ENCODE data around the gene TACR1.

The TACR1 gene

GRCh38 chr2:75195076-75195691, 4.1 kb downstream of the TACR1 start:
- Histone ChIP-seq H3K36me3 (ENCODE audit: control insufficient read depth in 2 of 2, insufficient read depth in 2 of 2, low read length in 2 of 2) (no peaks in the 10 kb centered on the region), H3K27ac (ENCODE audit: low read depth in 2 of 2, low read length in 2 of 2) (no peak overlapping the region), H3K4me1 (ENCODE audit: control insufficient read depth in 2 of 2, insufficient read depth in 2 of 2, low read length in 2 of 2) (peaks cover 3 to 10% of the 10 kb centered on the region in 2 donors), H3K4me3 (ENCODE audit: low read length in 2 of 2) (no peak overlapping the region), H3K27me3 (ENCODE audit: control insufficient read depth in 2 of 2, insufficient read depth in 2 of 2, low read length in 2 of 2) (peaks cover 17 to 30% of the 10 kb centered on the region in 2 donors), H3K9ac (ENCODE audit: low read depth in 1 of 2, low read length in 2 of 2) (no peak overlapping the region), H3K9me3 (ENCODE audit: control insufficient read depth in 2 of 2, low read length in 2 of 2) (no peaks in the 10 kb centered on the region)

DNA sequence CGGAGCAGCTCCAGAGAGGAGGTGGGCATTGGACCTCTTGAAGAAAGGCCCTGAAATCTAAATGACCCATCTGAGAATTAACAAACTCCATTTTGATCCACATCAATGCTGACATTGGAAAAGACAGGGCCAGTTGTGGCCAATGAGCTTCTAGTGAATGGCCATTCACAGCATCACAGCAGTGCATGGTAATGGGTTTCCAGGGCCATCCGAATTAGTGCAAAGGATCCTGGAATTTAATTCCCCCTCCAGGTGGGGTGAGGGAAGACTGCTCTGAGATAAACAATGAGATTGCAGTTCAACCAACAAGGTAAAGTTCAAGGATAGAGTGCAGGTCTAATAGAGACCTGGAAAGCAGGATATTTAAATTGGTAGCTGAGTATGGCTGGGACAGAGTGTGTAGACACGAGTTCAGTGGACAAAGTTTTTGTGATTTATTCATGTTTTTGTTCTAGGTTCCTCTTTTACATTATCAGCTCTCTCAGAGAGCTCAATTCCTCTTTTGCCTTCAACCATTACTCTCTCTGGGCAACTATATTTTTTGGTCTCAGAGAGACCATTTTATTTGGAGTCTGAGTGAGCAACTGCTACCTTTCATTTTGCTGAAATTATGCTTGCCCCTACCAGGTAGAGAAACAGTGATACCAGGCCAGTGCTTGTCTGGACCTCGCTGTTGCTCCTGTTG, 5.0 kb downstream of the TACR1 start:
- no peaks in the 10 kb centered on the region for H3K9me3 ChIP-seq (ENCODE audit: control insufficient read depth in 2 of 2, low read length in 2 of 2)
- H3K27ac ChIP-seq (ENCODE audit: low read depth in 2 of 2, low read length in 2 of 2): no peak overlapping the region
- peaks cover 0 to 4% of the 10 kb centered on the region in 2 donors for H3K4me1 ChIP-seq (ENCODE audit: control insufficient read depth in 2 of 2, insufficient read depth in 2 of 2, low read length in 2 of 2)
- no peak overlapping the region for H3K4me3 ChIP-seq (ENCODE audit: low read length in 2 of 2)
- no peak overlapping the region for H3K9ac ChIP-seq (ENCODE audit: low read depth in 1 of 2, low read length in 2 of 2)
- H3K27me3 ChIP-seq (ENCODE audit: control insufficient read depth in 2 of 2, insufficient read depth in 2 of 2, low read length in 2 of 2): peaks cover 14 to 22% of the 10 kb centered on the region in 2 donors
- H3K36me3 ChIP-seq (ENCODE audit: control insufficient read depth in 2 of 2, insufficient read depth in 2 of 2, low read length in 2 of 2): no peaks in the 10 kb centered on the region

GRCh38 chr2:75192496-75192895, 6.8 kb downstream of the TACR1 start:
- Histone ChIP-seq H3K27ac (ENCODE audit: low read depth in 2 of 2, low read length in 2 of 2) (no peak overlapping the region), H3K4me1 (ENCODE audit: control insufficient read depth in 2 of 2, insufficient read depth in 2 of 2, low read length in 2 of 2) (no peaks in the 10 kb centered on the region), H3K9ac (ENCODE audit: low read depth in 1 of 2, low read length in 2 of 2) (no peak overlapping the region), H3K4me3 (ENCODE audit: low read length in 2 of 2) (no peak overlapping the region), H3K9me3 (ENCODE audit: control insufficient read depth in 2 of 2, low read length in 2 of 2) (no peaks in the 10 kb centered on the region), H3K36me3 (ENCODE audit: control insufficient read depth in 2 of 2, insufficient read depth in 2 of 2, low read length in 2 of 2) (no peaks in the 10 kb centered on the region), H3K27me3 (ENCODE audit: control insufficient read depth in 2 of 2, insufficient read depth in 2 of 2, low read length in 2 of 2) (peaks cover 4 to 5% of the 10 kb centered on the region in 2 donors)

DNA sequence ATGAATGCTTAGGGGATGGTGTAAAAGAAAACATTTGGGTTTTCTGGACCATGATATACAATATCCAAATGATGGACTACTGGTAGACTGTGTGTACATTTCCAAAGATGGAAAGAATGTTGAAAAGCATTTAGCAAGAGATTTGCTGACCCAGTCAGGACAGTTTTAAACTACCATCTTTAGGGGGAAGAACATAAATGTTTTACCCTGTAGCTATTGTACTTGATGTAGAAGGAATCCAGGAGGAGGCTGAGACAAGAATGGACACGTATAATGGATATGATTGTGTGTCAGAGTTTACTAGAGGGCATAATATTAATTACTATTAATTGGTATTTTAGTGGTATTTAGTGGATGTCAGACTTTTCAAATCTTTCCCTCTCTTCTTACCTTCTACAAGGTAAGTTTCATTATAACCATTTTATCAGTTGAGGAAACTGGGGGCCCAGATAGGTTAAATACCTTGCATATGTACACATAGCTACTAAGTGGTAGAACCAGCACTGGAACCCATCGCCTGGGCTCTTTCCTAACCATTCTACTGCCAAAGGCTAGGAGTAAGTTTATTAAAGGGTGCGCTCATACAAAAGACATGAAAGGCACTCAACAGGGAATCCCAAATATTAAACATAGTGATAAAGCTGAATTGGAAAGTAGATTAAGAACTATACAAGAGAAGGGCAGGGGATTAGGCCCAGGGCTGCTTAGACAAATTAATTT, 8.9 kb downstream of the TACR1 start:
- Histone ChIP-seq H3K36me3 (ENCODE audit: control insufficient read depth in 2 of 2, insufficient read depth in 2 of 2, low read length in 2 of 2) (no peaks in the 10 kb centered on the region), H3K27ac (ENCODE audit: low read depth in 2 of 2, low read length in 2 of 2) (no peak overlapping the region), H3K4me3 (ENCODE audit: low read length in 2 of 2) (no peak overlapping the region), H3K9me3 (ENCODE audit: control insufficient read depth in 2 of 2, low read length in 2 of 2) (no peaks in the 10 kb centered on the region), H3K27me3 (ENCODE audit: control insufficient read depth in 2 of 2, insufficient read depth in 2 of 2, low read length in 2 of 2) (no peaks in the 10 kb centered on the region), H3K4me1 (ENCODE audit: control insufficient read depth in 2 of 2, insufficient read depth in 2 of 2, low read length in 2 of 2) (no peaks in the 10 kb centered on the region), H3K9ac (ENCODE audit: low read depth in 1 of 2, low read length in 2 of 2) (no peak overlapping the region)

- no peaks in the 10 kb centered on the region for H3K36me3 ChIP-seq (ENCODE audit: control insufficient read depth in 2 of 2, insufficient read depth in 2 of 2, low read length in 2 of 2)
- no peak overlapping the region for H3K27ac ChIP-seq (ENCODE audit: low read depth in 2 of 2, low read length in 2 of 2)
- H3K9me3 ChIP-seq (ENCODE audit: control insufficient read depth in 2 of 2, low read length in 2 of 2): no peaks in the 10 kb centered on the region
- no peaks in the 10 kb centered on the region for H3K27me3 ChIP-seq (ENCODE audit: control insufficient read depth in 2 of 2, insufficient read depth in 2 of 2, low read length in 2 of 2)
- no peak overlapping the region for H3K4me3 ChIP-seq (ENCODE audit: low read length in 2 of 2)
- no peaks in the 10 kb centered on the region for H3K4me1 ChIP-seq (ENCODE audit: control insufficient read depth in 2 of 2, insufficient read depth in 2 of 2, low read length in 2 of 2)
- no peak overlapping the region for H3K9ac ChIP-seq (ENCODE audit: low read depth in 1 of 2, low read length in 2 of 2)
Observed at GRCh38 chr2:75186821-75187220, 12.5 kb downstream of the TACR1 start.

GRCh38 chr2:75182606-75183005, 16.7 kb downstream of the TACR1 start:
- H3K4me1 ChIP-seq (ENCODE audit: control insufficient read depth in 2 of 2, insufficient read depth in 2 of 2, low read length in 2 of 2): no peaks in the 10 kb centered on the region
- no peak overlapping the region for H3K27ac ChIP-seq (ENCODE audit: low read depth in 2 of 2, low read length in 2 of 2)
- no peaks in the 10 kb centered on the region for H3K36me3 ChIP-seq (ENCODE audit: control insufficient read depth in 2 of 2, insufficient read depth in 2 of 2, low read length in 2 of 2)
- no peaks in the 10 kb centered on the region for H3K9me3 ChIP-seq (ENCODE audit: control insufficient read depth in 2 of 2, low read length in 2 of 2)
- no peaks in the 10 kb centered on the region for H3K27me3 ChIP-seq (ENCODE audit: control insufficient read depth in 2 of 2, insufficient read depth in 2 of 2, low read length in 2 of 2)
- no peak overlapping the region for H3K4me3 ChIP-seq (ENCODE audit: low read length in 2 of 2)
- H3K9ac ChIP-seq (ENCODE audit: low read depth in 1 of 2, low read length in 2 of 2): no peak overlapping the region

- no peak overlapping the region for H3K4me3 ChIP-seq (ENCODE audit: low read length in 2 of 2)
- H3K27ac ChIP-seq (ENCODE audit: low read depth in 2 of 2, low read length in 2 of 2): no peak overlapping the region
- no peaks in the 10 kb centered on the region for H3K36me3 ChIP-seq (ENCODE audit: control insufficient read depth in 2 of 2, insufficient read depth in 2 of 2, low read length in 2 of 2)
- H3K4me1 ChIP-seq (ENCODE audit: control insufficient read depth in 2 of 2, insufficient read depth in 2 of 2, low read length in 2 of 2): no peaks in the 10 kb centered on the region
- H3K9me3 ChIP-seq (ENCODE audit: control insufficient read depth in 2 of 2, low read length in 2 of 2): no peaks in the 10 kb centered on the region
- H3K27me3 ChIP-seq (ENCODE audit: control insufficient read depth in 2 of 2, insufficient read depth in 2 of 2, low read length in 2 of 2): no peaks in the 10 kb centered on the region
- no peak overlapping the region for H3K9ac ChIP-seq (ENCODE audit: low read depth in 1 of 2, low read length in 2 of 2)
Observed at GRCh38 chr2:75180476-75180875, 18.8 kb downstream of the TACR1 start.

GRCh38 chr2:75177427-75177826, 21.9 kb downstream of the TACR1 start:
- Histone ChIP-seq H3K36me3 (ENCODE audit: control insufficient read depth in 2 of 2, insufficient read depth in 2 of 2, low read length in 2 of 2) (no peaks in the 10 kb centered on the region), H3K4me1 (ENCODE audit: control insufficient read depth in 2 of 2, insufficient read depth in 2 of 2, low read length in 2 of 2) (no peaks in the 10 kb centered on the region), H3K9ac (ENCODE audit: low read depth in 1 of 2, low read length in 2 of 2) (no peak overlapping the region), H3K9me3 (ENCODE audit: control insufficient read depth in 2 of 2, low read length in 2 of 2) (no peaks in the 10 kb centered on the region), H3K27ac (ENCODE audit: low read depth in 2 of 2, low read length in 2 of 2) (no peak overlapping the region), H3K27me3 (ENCODE audit: control insufficient read depth in 2 of 2, insufficient read depth in 2 of 2, low read length in 2 of 2) (no peaks in the 10 kb centered on the region), H3K4me3 (ENCODE audit: low read length in 2 of 2) (no peak overlapping the region)

DNA sequence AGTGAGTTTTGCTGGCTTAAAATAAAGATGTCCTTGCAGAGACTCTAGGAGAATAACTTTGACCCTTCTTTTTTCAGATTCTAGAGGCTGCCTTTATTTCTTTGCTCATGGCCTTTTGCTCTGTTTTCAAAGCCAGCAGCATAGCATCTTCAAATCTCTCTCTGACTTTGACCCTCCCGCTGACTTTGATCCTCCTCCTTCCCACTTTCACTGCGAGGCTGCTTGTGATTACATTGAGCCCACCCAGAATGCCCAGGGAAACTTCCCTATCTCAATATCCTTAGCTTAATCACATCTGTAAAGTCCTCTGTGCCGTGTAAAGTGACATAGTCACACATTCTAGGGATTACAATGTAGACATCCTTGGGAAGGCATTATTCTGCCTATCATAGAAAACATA, 23.9 kb downstream of the TACR1 start:
- Histone ChIP-seq H3K4me3 (ENCODE audit: low read length in 2 of 2) (no peak overlapping the region), H3K9ac (ENCODE audit: low read depth in 1 of 2, low read length in 2 of 2) (no peak overlapping the region), H3K4me1 (ENCODE audit: control insufficient read depth in 2 of 2, insufficient read depth in 2 of 2, low read length in 2 of 2) (no peaks in the 10 kb centered on the region), H3K9me3 (ENCODE audit: control insufficient read depth in 2 of 2, low read length in 2 of 2) (no peaks in the 10 kb centered on the region), H3K27me3 (ENCODE audit: control insufficient read depth in 2 of 2, insufficient read depth in 2 of 2, low read length in 2 of 2) (no peaks in the 10 kb centered on the region), H3K27ac (ENCODE audit: low read depth in 2 of 2, low read length in 2 of 2) (no peak overlapping the region), H3K36me3 (ENCODE audit: control insufficient read depth in 2 of 2, insufficient read depth in 2 of 2, low read length in 2 of 2) (no peaks in the 10 kb centered on the region)

GRCh38 chr2:75174981-75175380, 24.3 kb downstream of the TACR1 start:
- no peaks in the 10 kb centered on the region for H3K9me3 ChIP-seq (ENCODE audit: control insufficient read depth in 2 of 2, low read length in 2 of 2)
- no peaks in the 10 kb centered on the region for H3K4me1 ChIP-seq (ENCODE audit: control insufficient read depth in 2 of 2, insufficient read depth in 2 of 2, low read length in 2 of 2)
- no peaks in the 10 kb centered on the region for H3K36me3 ChIP-seq (ENCODE audit: control insufficient read depth in 2 of 2, insufficient read depth in 2 of 2, low read length in 2 of 2)
- no peak overlapping the region for H3K27ac ChIP-seq (ENCODE audit: low read depth in 2 of 2, low read length in 2 of 2)
- H3K4me3 ChIP-seq (ENCODE audit: low read length in 2 of 2): no peak overlapping the region
- H3K9ac ChIP-seq (ENCODE audit: low read depth in 1 of 2, low read length in 2 of 2): no peak overlapping the region
- no peaks in the 10 kb centered on the region for H3K27me3 ChIP-seq (ENCODE audit: control insufficient read depth in 2 of 2, insufficient read depth in 2 of 2, low read length in 2 of 2)
